ENCODE measurements around the gene ADAM8.

The ADAM8 gene

DNA sequence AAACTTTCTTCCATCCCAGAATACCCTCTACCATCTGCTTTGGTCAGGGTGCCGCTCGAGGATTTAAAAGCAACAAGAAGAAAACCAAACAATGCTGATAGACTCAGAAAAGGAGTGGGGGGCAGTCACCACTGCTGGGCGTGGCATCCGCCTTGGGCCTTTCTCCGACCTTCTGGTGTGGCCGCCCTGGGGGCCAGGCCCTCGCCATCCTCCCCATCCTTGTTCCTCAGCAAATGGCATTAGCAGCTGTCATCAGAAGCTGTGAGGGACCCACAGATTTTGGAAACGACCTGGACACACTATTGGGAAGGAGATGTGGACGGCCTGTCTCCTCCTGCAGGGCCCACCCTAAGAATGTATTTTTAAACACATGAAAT, 36.1 kb upstream of the ADAM8 start:
- Mint-ChIP-seq H3K4me3 (no peak overlapping the region), H3K4me1 (peaks cover 9% of the 10 kb centered on the region), H3K27ac (no peak overlapping the region), H3K9me3 (no peaks in the 10 kb centered on the region), H3K36me3 (peaks cover 9% of the 10 kb centered on the region), H3K27me3 (no peaks in the 10 kb centered on the region)
- ATAC-seq (ENCODE audit: low read depth), result no peak
- no peak for DNase-seq (ENCODE audit: low spot score in 2 of 2)

DNA sequence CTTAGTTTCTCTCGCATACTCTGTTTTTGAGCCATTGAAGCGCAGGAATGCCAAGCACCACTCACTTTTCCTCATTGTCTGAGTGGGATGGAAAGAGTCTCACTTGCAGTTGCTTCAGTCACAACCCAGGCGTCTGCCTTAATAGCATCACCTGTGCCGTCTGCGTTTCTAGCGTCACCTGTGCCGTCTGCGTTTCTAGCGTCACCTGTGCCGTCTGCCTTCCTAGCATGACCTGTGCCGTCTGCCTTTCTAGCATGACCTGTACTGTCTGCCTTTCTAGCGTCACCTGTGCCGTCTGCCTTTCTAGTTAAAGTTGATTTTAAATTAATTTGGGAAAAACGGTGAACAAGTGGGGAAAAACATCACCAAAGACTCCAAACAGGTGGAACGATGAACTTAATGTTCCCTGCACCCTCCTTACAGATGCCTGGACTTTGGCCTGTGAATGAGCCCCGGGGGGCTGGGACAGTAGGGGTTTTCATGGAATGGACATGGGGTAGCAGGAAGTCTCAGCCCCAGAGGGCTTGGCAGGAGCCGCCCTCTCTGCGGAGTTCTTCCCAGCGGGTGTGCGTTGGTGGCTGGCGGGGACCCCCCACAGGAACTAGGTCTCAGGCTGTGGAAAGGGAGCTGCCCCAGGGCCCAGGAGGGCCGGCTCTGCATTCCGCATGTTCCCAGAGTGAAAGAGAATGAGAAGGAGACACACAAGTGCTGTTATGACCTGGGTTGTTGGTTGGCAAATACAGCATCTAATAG, 35.5 kb upstream of the ADAM8 start:
- no peak for ATAC-seq (ENCODE audit: low read depth)
- Mint-ChIP-seq H3K27me3 (no peaks in the 10 kb centered on the region), H3K4me1 (peaks cover 13% of the 10 kb centered on the region), H3K9me3 (no peaks in the 10 kb centered on the region), H3K27ac (no peak overlapping the region), H3K36me3 (peaks cover 10% of the 10 kb centered on the region), H3K4me3 (no peak overlapping the region)
- no peak for DNase-seq (ENCODE audit: low spot score in 2 of 2)

DNA sequence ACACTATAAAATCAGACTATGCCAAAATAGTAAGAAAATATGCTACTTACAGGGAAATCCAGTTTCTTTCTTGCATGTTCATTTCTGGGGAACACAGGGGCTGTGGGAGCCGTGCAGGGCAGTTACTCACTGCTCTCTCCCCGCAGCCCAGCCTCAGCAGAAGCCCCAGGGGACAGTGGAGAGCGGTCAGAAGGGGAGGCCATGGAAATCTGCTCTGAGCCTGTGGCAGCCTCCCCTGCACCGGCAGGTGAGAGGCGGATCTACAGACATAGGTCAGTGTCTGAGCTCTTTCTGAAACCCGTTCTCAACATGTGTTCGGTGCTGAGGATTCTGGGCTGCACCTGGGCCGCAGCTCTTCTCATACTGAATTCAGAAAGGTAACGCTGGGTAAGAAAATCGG, 34.9 kb upstream of the ADAM8 start:
- peaks cover 10% of the 10 kb centered on the region for H3K36me3 Mint-ChIP-seq
- no peak overlapping the region for H3K27ac Mint-ChIP-seq
- no peaks in the 10 kb centered on the region for H3K27me3 Mint-ChIP-seq
- peaks cover 15% of the 10 kb centered on the region for H3K4me1 Mint-ChIP-seq
- H3K9me3 Mint-ChIP-seq, result no peaks in the 10 kb centered on the region
- no peak overlapping the region for H3K4me3 Mint-ChIP-seq
- DNase-seq (ENCODE audit: low spot score in 2 of 2), result no peak
- no peak for ATAC-seq (ENCODE audit: low read depth)

DNA sequence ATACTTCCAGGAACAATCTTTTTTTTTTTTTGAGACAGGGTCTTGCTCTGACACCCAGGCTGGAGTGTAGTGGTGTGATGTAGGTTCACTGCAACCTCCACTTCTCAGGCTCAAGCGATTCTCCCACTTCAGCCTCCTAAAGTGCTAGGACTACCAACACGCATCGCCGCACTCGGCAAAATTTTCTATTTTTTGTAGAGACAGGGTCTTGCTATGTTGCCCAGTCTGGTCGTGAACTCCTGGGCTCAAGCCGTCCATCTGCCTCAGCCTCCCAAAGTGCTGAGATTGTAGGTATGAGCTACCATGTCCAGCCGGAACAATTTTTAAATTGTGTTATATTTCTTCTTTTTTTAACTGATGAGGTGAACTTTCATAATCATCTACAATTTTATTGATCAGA, 34.1 kb upstream of the ADAM8 start:
- no peaks in the 10 kb centered on the region for H3K9me3 Mint-ChIP-seq
- peaks cover 10% of the 10 kb centered on the region for H3K36me3 Mint-ChIP-seq
- no peak overlapping the region for H3K27ac Mint-ChIP-seq
- no peak for DNase-seq (ENCODE audit: low spot score in 2 of 2)
- H3K4me3 Mint-ChIP-seq, result no peak overlapping the region
- H3K4me1 Mint-ChIP-seq, result peaks cover 18% of the 10 kb centered on the region
- H3K27me3 Mint-ChIP-seq, result no peaks in the 10 kb centered on the region
- no peak for ATAC-seq (ENCODE audit: low read depth)

DNA sequence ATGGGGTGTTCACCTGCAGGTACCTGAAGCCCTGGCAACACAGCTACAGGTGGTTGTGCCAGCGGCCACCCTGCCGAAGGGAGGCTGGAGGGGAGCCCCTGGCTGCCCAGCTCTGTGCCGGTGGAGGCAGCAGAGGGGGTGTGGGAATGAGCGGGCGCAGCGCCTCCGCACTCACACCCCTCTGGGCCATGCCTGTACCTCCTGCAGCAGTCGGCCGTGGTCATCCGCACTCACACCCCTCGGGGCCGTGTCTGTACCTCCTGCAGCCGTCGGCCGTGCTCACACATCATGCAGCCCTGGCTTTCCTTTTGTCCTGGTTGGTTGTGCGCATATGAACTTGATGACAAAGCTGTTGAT, 33.7 kb upstream of the ADAM8 start:
- H3K9me3 Mint-ChIP-seq, result no peaks in the 10 kb centered on the region
- ATAC-seq (ENCODE audit: low read depth) (no peak), DNase-seq (ENCODE audit: low spot score in 2 of 2) (no peak)
- H3K27me3 Mint-ChIP-seq, result no peaks in the 10 kb centered on the region
- H3K36me3 Mint-ChIP-seq, result peaks cover 11% of the 10 kb centered on the region
- H3K4me1 Mint-ChIP-seq, result peaks cover 22% of the 10 kb centered on the region
- H3K27ac Mint-ChIP-seq, result no peak overlapping the region
- H3K4me3 Mint-ChIP-seq, result no peak overlapping the region

DNA sequence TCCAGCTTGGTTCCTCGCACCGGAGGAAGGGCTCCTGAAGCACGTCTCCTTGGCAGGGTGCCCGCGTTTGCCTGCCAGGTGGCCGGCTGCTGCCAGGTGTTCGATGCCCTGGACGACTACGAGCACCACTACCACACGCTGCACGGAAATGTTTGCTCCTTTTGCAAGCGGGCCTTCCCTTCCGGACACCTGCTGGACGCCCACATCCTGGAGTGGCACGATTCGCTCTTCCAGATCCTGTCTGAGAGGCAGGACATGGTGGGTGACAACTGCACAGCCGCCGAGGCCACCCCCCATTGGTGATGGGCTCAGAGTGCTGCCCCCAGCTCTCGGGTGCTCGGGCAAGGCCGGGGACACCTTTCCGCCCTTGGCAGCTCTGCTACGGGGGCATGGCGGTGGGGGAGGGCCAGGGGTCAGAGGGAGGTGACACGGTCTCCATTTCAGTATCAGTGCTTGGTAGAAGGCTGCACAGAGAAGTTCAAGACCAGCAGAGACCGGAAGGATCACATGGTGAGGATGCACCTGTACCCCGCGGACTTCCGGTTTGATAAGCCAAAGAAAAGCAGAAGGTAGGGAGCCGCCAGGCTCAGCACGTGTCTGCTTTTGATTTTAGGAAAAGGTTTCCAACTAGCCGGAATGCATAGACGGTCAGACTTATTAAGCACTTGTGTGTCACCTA, 33.2 kb upstream of the ADAM8 start:
- no peak overlapping the region for H3K27ac Mint-ChIP-seq
- ATAC-seq (ENCODE audit: low read depth) (no peak), DNase-seq (ENCODE audit: low spot score in 2 of 2) (no peak)
- H3K4me1 Mint-ChIP-seq, result peaks cover 24% of the 10 kb centered on the region
- H3K27me3 Mint-ChIP-seq, result no peaks in the 10 kb centered on the region
- H3K4me3 Mint-ChIP-seq, result peak overlapping the region; percentile 83
- H3K9me3 Mint-ChIP-seq, result no peaks in the 10 kb centered on the region
- H3K36me3 Mint-ChIP-seq, result peaks cover 12% of the 10 kb centered on the region

DNA sequence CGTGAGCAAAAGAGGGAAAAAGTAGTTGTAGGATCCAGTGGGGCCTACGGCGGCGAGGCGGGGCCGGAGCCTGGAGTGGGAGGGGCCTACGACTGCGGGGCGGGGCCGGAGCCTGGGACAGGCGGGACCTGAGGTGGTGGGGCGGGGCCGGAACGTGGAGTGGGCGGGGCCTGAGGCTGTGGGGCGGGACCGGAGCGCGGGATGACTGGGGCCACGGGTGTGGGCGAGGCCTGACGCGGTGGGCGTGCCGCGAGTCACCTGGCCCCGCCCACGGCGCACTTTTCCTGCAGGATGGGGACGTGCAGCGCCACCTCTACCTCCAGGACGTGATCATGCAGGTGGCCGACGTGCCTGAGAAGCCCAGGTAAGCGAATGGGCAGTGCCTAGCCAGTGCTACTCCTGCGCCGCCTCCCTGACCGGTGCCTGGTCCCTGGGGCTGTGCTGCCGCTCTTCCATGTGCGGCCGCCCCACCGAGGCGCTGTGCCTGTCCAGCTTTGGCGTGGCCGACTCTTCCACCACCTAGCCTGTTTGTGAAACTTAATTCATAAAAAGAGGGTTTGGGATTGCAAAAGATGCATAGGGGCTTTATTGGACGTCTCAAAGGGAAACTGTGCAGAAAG, 32.5 kb upstream of the ADAM8 start:
- H3K9me3 Mint-ChIP-seq, result no peaks in the 10 kb centered on the region
- ATAC-seq (ENCODE audit: low read depth) (peak; percentile 70), DNase-seq (ENCODE audit: low spot score in 2 of 2) (peak in 1 of 2 donors; percentile 96)
- peak overlapping the region; percentile 100 for H3K27ac Mint-ChIP-seq
- H3K4me1 Mint-ChIP-seq, result peaks cover 20% of the 10 kb centered on the region
- H3K27me3 Mint-ChIP-seq, result no peaks in the 10 kb centered on the region
- H3K4me3 Mint-ChIP-seq, result peak overlapping the region; percentile 83
- peaks cover 12% of the 10 kb centered on the region for H3K36me3 Mint-ChIP-seq

DNA sequence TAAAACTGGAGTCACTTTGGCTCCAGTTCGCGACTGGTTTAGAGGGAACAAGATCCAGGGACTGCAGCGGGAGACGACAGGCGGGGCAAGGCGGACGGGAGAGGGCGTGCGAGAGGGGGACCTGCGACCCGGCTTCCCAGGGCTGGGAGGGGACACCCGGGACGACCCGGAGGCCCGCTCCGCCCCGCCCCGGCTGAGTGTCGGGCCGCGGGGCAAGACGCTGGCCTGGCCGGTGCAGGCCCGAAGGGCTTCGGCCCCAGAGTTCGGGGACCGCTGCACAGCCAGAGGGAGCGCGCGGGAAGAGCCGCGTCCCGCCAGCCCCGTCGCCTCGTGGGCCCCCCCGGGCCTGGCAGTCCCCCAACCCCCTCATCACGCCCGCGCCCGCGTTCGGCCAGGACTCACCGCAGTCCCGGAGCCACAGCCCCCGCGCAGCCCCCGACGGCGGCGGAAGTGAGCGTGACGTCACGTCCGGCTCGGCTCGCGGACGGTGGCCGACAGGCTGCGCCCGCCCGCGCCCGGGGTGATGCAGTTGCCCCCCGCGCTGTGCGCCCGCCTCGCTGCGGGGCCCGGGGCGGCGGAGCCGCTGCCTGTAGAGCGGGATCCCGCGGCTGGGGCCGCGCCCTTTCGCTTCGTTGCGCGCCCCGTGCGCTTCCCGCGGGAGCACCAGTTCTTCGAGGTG, 31.9 kb upstream of the ADAM8 start, which contains the start of the genes TUBGCP2 and ZNF511:
TSS of gene TUBGCP2 (minus strand) at position 452 of the 679 bp plus-strand sequence. CDS start 5,931 bp downstream, outside the sequence.
TSS of gene ZNF511 (plus strand) at position 494 of the 679 bp plus-strand sequence. CDS start at position 524, 30 bp downstream.
- ATAC-seq (ENCODE audit: low read depth) (peak; percentile 69), DNase-seq (ENCODE audit: low spot score in 2 of 2) (peak; percentile 94 to 98)
- H3K27me3 Mint-ChIP-seq, result no peaks in the 10 kb centered on the region
- peaks cover 18% of the 10 kb centered on the region for H3K4me1 Mint-ChIP-seq
- H3K27ac Mint-ChIP-seq, result peak within 1 kb of the TSS; percentile 100
- peak within 1 kb of the TSS; percentile 98 for H3K4me3 Mint-ChIP-seq
- peaks cover 12% of the 10 kb centered on the region for H3K36me3 Mint-ChIP-seq
- H3K9me3 Mint-ChIP-seq, result no peaks in the 10 kb centered on the region

DNA sequence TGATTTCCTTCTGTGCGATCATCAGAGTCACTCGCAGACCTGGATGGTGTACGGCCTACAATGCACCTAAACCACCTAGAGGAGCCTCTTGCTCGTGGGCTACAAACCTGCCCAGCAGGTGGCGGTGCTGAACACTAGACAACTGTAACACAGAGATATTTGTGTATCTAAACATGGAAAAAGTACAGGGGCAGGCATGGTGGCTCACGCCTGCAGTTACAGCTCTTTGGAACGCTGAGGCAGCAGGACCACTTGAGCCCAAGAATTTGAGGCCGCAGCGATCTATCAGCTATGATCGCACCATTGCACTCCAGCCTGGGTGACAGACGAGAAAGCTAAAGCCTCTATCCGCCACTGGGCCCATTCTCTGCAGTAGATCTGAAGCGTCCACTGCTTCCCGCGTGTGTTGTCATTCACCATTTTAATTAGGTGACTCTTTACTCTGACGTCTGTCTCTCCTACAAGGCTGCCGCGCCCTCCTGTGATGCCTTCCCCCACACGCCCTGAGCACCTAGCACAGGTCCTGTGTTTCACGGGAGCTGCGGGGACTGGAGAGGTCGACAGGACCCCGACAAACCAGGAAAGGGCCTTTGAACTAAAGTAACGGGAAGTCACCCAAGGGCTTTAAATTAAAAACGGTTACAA, 31.2 kb upstream of the ADAM8 start:
- Mint-ChIP-seq H3K27ac (peak overlapping the region; percentile 100), H3K4me1 (peaks cover 18% of the 10 kb centered on the region), H3K4me3 (peak overlapping the region; percentile 98), H3K27me3 (no peaks in the 10 kb centered on the region), H3K36me3 (peaks cover 12% of the 10 kb centered on the region), H3K9me3 (no peaks in the 10 kb centered on the region)
- ATAC-seq (ENCODE audit: low read depth) (peak; percentile 44), DNase-seq (ENCODE audit: low spot score in 2 of 2) (peak; percentile 79 to 83)

DNA sequence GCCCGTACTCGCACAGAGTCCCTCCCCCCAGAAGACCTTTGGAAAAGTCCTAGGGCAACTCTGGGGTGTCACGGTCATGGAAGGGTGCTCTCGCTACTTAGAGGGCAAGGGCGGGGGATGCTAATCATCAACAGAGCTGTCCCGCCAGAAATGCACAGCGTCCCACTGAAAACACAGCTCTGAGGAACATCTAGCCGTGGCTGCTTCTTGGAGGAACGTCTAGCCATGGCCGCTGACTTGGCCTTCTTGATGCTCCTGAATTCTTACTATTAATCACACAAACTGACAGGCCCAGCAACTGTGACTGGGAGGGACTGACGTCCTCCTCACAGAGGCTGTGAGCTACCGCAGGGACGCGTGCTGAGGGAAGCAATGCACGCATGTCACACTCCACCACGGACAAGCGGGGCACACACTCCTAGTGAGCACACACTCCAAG, 30.3 kb upstream of the ADAM8 start:
- Mint-ChIP-seq H3K27ac (peak overlapping the region; percentile 100), H3K36me3 (peaks cover 14% of the 10 kb centered on the region), H3K9me3 (no peaks in the 10 kb centered on the region), H3K27me3 (no peaks in the 10 kb centered on the region), H3K4me1 (peaks cover 23% of the 10 kb centered on the region), H3K4me3 (peak overlapping the region; percentile 98)
- ATAC-seq (ENCODE audit: low read depth), result no peak
- no peak for DNase-seq (ENCODE audit: low spot score in 2 of 2)

DNA sequence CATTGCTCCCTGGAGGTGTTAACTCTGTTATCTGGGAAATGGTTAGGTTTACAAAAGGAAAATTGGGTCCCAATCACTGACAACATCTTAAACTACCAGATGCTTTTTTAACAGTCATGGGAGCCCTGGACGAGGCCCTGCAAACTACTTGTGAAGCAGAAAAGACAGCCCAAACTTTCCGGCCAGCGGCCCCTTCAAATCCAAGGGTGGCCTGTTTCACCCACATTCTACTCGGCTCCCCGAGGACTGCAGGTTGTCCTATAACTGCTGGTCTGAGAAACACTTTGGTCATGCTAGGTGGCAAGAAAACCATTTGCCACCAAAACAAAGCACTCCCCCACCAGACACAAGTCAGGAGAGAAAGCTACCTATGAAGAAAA, 29.4 kb upstream of the ADAM8 start:
- Mint-ChIP-seq H3K4me3 (peak overlapping the region; percentile 8), H3K36me3 (peaks cover 13% of the 10 kb centered on the region), H3K9me3 (no peaks in the 10 kb centered on the region), H3K4me1 (peaks cover 23% of the 10 kb centered on the region), H3K27me3 (no peaks in the 10 kb centered on the region), H3K27ac (peak overlapping the region; percentile 100)
- ATAC-seq (ENCODE audit: low read depth), result no peak
- DNase-seq (ENCODE audit: low spot score in 2 of 2), result no peak

DNA sequence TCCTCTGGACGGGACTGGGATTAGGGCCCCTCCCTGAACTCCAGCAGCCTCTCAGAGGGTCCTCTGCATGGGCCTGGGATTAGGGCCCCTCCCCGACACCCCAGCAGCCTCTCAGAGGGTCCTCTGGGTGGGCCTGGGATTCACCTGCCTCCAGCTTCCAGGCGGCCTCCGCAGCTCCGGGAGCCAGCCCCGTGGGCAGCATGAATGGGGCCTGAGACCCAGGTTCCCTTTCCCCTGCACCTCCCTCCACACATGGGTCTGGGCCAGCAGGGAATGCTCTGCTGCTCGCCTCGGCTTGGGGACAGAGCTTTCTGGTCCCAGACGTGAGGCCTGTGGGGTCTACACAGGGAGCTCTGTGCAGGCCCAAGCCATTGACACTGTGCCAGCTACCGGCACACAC, 26.5 kb upstream of the ADAM8 start:
- ATAC-seq (ENCODE audit: low read depth) (no peak), DNase-seq (ENCODE audit: low spot score in 2 of 2) (no peak)
- H3K27ac Mint-ChIP-seq, result peak overlapping the region; percentile 51
- no peaks in the 10 kb centered on the region for H3K9me3 Mint-ChIP-seq
- H3K27me3 Mint-ChIP-seq, result no peaks in the 10 kb centered on the region
- no peak overlapping the region for H3K4me3 Mint-ChIP-seq
- peaks cover 30% of the 10 kb centered on the region for H3K36me3 Mint-ChIP-seq
- peaks cover 23% of the 10 kb centered on the region for H3K4me1 Mint-ChIP-seq

DNA sequence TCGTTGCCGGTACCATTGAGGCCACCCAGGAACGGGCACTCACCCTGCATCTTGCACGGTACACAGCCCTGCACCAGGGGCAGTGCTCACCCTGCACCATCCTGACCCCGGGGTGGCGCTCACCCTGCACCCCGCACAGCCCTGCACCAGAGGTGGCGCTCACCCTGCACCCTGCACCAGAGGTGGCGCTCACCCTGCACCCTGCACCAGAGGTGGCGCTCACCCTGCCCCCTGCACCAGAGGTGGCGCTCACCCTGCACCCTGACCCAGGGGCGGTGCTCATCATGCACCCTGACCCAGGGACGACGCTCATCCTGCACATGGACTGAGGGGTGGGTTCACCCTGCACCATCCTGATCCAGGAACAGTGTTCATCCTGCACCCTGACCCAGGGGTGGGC, 25.6 kb upstream of the ADAM8 start:
- DNase-seq (ENCODE audit: low spot score in 2 of 2), result no peak
- peaks cover 34% of the 10 kb centered on the region for H3K36me3 Mint-ChIP-seq
- H3K27ac Mint-ChIP-seq, result no peak overlapping the region
- no peaks in the 10 kb centered on the region for H3K27me3 Mint-ChIP-seq
- peaks cover 18% of the 10 kb centered on the region for H3K4me1 Mint-ChIP-seq
- ATAC-seq (ENCODE audit: low read depth), result no peak
- no peaks in the 10 kb centered on the region for H3K9me3 Mint-ChIP-seq
- H3K4me3 Mint-ChIP-seq, result no peak overlapping the region
